HG02870 (cell line): ENCODE data around the gene C5orf47.

ENCODE experiments used
- ATAC-seq: cut with Tn5 transposase; IDR thresholded peaks from one replicate; pipeline ENCODE4 v1.9.1; 2021; ENCODE audit warnings: mild to moderate bottlenecking, moderate library complexity; ENCODE audit not compliant: unreplicated experiment

The C5orf47 gene

GRCh38 chr5:174022384-174023095 is 33.6 kb downstream of the C5orf47 start:
- ATAC-seq: no peak

DNA sequence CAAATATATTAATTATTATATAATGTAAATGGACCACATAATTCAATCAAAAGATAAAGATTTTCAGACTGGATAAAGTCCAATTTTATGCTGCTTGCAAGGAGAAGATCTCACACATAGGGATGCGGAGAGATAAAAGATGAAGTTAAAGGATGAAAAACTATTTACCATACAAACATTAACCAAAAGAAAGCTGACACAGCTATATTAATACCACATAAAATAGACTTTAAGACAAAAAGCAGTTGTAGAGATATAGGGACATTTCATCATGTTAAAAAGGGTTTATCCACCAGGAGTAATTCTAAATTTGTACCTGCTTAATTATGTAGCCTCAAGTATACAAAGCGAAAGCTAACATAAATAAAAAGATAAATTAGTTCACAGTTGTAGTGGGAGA is 41.3 kb downstream of the C5orf47 start:
- no peak for ATAC-seq

DNA sequence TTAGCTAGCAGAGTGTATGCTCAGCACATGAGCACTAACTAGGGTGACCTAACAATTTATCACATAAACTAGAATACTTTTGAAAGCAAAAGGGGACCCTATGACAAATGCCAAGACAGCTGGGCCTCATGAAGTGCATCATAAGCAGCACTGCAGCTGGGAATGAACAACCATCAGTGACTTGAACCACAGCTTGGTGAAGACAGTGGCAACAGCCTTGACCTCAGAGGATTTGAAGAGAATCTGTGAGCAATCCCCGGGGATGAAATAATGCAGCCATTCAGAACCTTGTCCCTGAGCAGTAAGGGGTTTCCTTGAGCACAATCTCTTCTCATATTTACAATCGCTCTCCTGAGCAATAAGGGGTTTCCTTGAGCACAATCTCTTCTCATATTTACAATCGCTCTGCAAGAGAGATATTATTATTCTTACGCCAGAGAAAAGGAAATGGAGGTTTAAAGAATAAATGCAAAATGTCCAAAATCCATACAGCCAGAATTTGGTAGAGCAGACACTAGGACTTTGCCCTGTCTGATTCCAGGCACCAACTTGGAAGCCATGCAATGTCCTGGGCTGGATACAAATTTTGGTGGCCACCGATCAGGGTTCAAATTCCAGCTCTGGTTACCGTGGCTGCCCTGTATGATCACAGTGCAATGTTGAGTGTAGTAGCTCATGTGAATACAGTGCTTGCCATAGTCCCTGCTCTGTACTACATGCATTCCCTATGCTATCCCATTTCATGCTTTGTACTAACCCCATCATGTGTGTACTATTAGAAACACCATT is 55.7 kb downstream of the C5orf47 start:
- ATAC-seq: no peak

DNA sequence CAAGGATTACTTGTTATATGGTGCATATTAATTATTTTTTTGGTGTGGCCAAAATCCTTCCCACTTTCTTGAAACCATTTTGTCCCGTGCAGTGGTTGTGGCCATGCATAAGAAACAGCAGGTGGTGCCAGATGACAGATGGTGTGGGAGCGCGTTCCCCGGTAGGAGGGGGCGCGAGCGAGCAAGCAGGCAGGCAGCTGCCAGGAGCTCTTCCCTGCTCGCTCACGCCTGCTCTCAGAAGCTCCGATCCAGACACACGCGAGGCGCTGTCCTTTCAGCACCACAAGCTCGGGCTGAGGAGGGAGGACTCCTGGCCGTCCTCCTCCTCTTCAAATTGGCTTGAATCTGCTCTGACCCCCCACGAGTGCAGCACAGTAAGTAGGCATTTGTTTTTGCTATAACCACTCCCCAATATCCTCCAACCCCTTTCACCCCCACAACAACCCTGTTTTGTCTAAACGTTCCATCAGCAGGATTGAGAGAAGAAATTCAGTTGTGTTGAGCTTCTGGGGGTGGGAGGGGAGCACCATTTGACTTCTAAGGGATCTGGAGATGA is 56.6 kb downstream of the C5orf47 start, which contains the start of gene NSG2:
Gene NSG2 (plus strand): TSS at position 237 of the 556 bp plus-strand sequence. CDS start 1,050 bp downstream, outside the sequence.
- peak; percentile 82 for ATAC-seq

DNA sequence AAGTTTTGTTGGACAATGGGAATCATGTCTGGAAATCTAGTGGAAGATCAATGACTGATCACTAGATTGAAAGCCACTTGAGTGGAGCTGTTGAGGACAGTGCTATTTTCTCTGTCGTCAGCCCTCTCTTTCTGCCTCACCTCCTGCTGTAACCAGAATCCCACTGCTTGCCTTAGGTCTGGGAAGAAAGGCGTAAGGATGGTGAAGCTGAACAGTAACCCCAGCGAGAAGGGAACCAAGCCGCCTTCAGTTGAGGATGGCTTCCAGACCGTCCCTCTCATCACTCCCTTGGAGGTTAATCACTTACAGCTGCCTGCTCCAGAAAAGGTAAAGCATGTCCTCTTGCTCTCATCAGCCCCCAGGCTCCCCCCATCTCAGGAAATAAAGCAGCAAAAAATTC is 57.6 kb downstream of the C5orf47 start:
- ATAC-seq: no peak

DNA sequence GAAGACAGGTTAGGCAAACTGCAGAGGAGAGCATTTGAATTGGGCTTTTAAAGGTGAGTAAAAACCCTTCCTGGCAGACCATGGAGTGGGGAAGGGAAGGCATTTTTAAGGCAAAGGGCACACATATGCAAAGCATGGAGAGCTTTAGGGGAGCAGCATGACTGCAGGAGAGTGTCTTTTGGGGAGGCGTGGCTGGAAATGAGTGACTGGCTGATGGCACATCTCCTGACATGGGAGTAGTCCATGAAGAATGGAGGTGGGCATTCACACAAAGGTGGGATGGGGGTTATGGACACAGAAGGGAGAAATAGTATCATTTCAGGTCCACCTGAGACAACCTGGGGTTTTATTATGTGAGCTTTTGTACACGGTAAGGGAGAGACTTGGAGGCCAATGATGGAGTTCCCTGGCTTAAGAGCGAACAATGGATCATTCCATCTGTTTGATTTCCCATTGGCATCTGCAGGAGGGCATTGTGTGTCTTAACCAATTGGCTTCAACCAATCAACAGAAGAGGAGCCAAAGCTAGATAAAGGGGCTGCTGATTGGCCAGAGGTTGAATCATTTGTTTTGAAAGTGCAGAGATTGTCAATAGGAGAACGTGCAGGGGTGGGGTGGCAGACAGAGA is 58.6 kb downstream of the C5orf47 start:
- ATAC-seq: no peak

GRCh38 chr5:174052636-174053035 is 63.7 kb downstream of the C5orf47 start:
- no peak for ATAC-seq

- no peak for ATAC-seq
These were observed 64.9 kb downstream of the C5orf47 start for GRCh38 chr5:174053905-174054304.
